OCI-LY7 (cell line): ENCODE measurements around the gene CILP2. TPM values are rescaled to one million over a fixed set of nuclear protein-coding genes. Genes with fewer than 3 reads are reported as not detected.

Experiments
- BruUV-seq: library from RNA; stranded (reverse); fragments of 400-500 nt; replicated peaks from 2 replicates; lab custom pipeline; 2021; lab: Mats Ljungman, UMichigan
- CTCF ChIA-PET: fragments of 300-600 bp; sonication (Branson Sonifier 250); formaldehyde crosslinking; loops from one replicate; lab custom pipeline; 2022; ENCODE audit warnings: antibody characterized with exemption; ENCODE audit not compliant: unreplicated experiment; lab: Charles Lee
- POLR2A ChIA-PET: fragments of 300-600 bp; sonication (Branson Sonifier 250); formaldehyde crosslinking; loops from one replicate; lab custom pipeline; 2022; ENCODE audit warnings: antibody characterized with exemption; lab: Charles Lee
- DNase-seq: peaks from one replicate; pipeline ENCODE4 v3.0.0-alpha.2; 2015; ENCODE audit warnings: low spot score
- H2AFZ ChIP-seq: fragments of 200-600 bp; sonication (generic), shearing (Covaris generic); 2 replicates; pipeline ENCODE4 v1.6.1; 2014; ENCODE audit warnings: mild to moderate bottlenecking, antibody characterized with exemption, low read length, moderate library complexity
- H3K27ac ChIP-seq: fragments of 200-600 bp; sonication (generic); 2 replicates; pipeline ENCODE4 v1.5.1; 2014; ENCODE audit warnings: mixed run types, low read depth, mild to moderate bottlenecking, moderate library complexity, low read length, inconsistent platforms; ENCODE audit not compliant: poor library complexity, severe bottlenecking
- H3K36me3 ChIP-seq: fragments of 200-600 bp; sonication (generic); 2 replicates; pipeline ENCODE4 v1.6.1; 2014; ENCODE audit warnings: mild to moderate bottlenecking, antibody characterized with exemption, low read length, moderate library complexity, mixed read lengths; ENCODE audit not compliant: insufficient read depth
- H3K4me1 ChIP-seq: fragments of 200-600 bp; sonication (generic); 2 replicates; pipeline ENCODE4 v1.5.1; 2014; ENCODE audit warnings: mild to moderate bottlenecking, low read length; ENCODE audit not compliant: insufficient read depth, poor library complexity, severe bottlenecking
- H3K4me2 ChIP-seq: fragments of 200-600 bp; sonication (generic); 2 replicates; pipeline ENCODE4 v1.6.1; 2014; ENCODE audit warnings: mild to moderate bottlenecking, low read length
- H3K4me3 ChIP-seq: fragments of 200-600 bp; sonication (generic); 2 replicates; pipeline ENCODE4 v1.5.1; 2014; ENCODE audit warnings: mild to moderate bottlenecking, low read depth, low read length; ENCODE audit not compliant: poor library complexity, severe bottlenecking
- H3K79me2 ChIP-seq: fragments of 200-600 bp; sonication (generic); 2 replicates; pipeline ENCODE4 v1.6.1; 2016; ENCODE audit warnings: low read depth, mild to moderate bottlenecking, low read length, moderate library complexity, mixed read lengths; ENCODE audit not compliant: insufficient read depth
- H3K9me2 ChIP-seq: fragments of 200-600 bp; sonication (generic); 2 replicates; pipeline ENCODE4 v1.6.1; 2016; ENCODE audit warnings: mild to moderate bottlenecking, low read length, mixed read lengths; ENCODE audit not compliant: insufficient read depth
- H3K9me3 ChIP-seq: fragments of 200-600 bp; sonication (generic); 2 replicates; pipeline ENCODE4 v1.6.1; 2014; ENCODE audit warnings: mild to moderate bottlenecking, mixed run types, low read length, mixed read lengths
- H4K20me1 ChIP-seq: fragments of 200-600 bp; sonication (generic); 2 replicates; pipeline ENCODE4 v1.6.1; 2014; ENCODE audit warnings: mild to moderate bottlenecking, antibody characterized with exemption, low read length, moderate library complexity, mixed read lengths; ENCODE audit not compliant: insufficient read depth
- EZH2phosphoT487 ChIP-seq: fragments of 200-600 bp; sonication (generic); IDR thresholded peaks from 2 replicates; pipeline ENCODE4 v1.6.1; 2018; ENCODE audit warnings: low read depth, borderline replicate concordance, mild to moderate bottlenecking, mixed run types, antibody characterized with exemption, low read length, moderate library complexity, mixed read lengths
- intact Hi-C: fragments of 100-400 bp; cut with micrococcal nuclease; formaldehyde crosslinking; loops from one replicate; pipeline ENCODE4 v1.10.0; 2022; ENCODE audit not compliant: unreplicated experiment
- total RNA-seq, 2 experiments: library from RNA; depleted of rRNA in 1 of 2; stranded (reverse); fragments of >200 nt in 1 of 2; shearing (Covaris generic) in 1 of 2; gene quantifications; 2 replicates each; pipeline ENCODE4 v1.2.3, GENCODE V29; 2014 to 2022
- TF ChIP-seq, protein P1 (sequence below): fragments of 200-600 bp; sonication (generic); conservative IDR thresholded peaks from 2 replicates; pipeline ENCODE4 v1.5.1; 2014; ENCODE audit warnings: mild to moderate bottlenecking, antibody characterized with exemption, low read length, moderate library complexity, mixed read lengths

CILP2 gene
- total RNA-seq, 2 experiments from 2014 or later = 0.19 to 0.51 TPM

DNA sequence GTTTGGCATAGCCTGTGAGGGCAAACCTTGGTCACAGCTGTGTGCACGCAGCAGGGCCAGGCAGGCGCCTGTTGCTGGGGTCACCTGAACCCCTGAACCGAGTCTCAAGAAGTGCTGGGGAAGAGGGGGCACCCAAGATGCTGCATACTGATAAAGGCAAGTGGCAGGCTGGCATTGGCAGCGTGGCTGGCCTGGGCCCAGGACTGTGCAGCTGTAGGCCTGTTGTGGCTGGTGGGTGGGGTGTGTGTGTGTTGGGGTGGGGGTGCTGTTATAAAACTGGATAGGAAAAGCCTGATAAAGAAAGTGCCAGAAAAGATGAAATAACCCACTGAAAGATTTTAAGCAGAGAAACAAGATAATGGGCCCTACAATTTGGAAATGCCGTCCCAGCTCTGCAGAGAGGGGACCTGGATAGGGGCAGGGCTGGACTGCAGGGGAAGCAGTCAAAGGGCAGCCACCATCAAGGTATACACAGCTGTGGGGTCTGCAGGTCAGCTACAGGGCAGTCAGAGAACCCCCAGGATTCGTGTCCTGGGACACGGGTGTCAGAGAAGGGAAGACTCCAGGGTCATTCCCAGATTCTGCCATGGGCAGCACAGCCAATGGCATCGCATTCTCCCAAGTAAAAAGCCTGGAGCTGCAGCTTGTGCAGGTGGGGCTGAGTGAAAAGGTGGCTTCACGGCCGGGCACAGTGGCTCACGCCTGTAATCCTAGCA, 33.2 kb downstream of the CILP2 start:
- H3K9me2 ChIP-seq = no peaks in the 10 kb centered on the region
- no peaks in the 10 kb centered on the region for H3K79me2 ChIP-seq
- H2AFZ ChIP-seq = no peak overlapping the region
- TF ChIP-seq EZH2phosphoT487 = no peak
- TF ChIP-seq, protein P1, sequence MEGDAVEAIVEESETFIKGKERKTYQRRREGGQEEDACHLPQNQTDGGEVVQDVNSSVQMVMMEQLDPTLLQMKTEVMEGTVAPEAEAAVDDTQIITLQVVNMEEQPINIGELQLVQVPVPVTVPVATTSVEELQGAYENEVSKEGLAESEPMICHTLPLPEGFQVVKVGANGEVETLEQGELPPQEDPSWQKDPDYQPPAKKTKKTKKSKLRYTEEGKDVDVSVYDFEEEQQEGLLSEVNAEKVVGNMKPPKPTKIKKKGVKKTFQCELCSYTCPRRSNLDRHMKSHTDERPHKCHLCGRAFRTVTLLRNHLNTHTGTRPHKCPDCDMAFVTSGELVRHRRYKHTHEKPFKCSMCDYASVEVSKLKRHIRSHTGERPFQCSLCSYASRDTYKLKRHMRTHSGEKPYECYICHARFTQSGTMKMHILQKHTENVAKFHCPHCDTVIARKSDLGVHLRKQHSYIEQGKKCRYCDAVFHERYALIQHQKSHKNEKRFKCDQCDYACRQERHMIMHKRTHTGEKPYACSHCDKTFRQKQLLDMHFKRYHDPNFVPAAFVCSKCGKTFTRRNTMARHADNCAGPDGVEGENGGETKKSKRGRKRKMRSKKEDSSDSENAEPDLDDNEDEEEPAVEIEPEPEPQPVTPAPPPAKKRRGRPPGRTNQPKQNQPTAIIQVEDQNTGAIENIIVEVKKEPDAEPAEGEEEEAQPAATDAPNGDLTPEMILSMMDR = no peak
- no peak overlapping the region for H3K27ac ChIP-seq
- H3K36me3 ChIP-seq = no peaks in the 10 kb centered on the region
- no peak overlapping the region for H3K4me3 ChIP-seq
- H3K9me3 ChIP-seq = no peaks in the 10 kb centered on the region
- H4K20me1 ChIP-seq = no peaks in the 10 kb centered on the region
- H3K4me1 ChIP-seq = no peaks in the 10 kb centered on the region
- BruUV-seq = no TSS peak
- no peak for DNase-seq
- CTCF ChIA-PET = no interaction called here
- intact Hi-C loops = no loop called here
- H3K4me2 ChIP-seq = no peak overlapping the region
- POLR2A ChIA-PET = no interaction called here

DNA sequence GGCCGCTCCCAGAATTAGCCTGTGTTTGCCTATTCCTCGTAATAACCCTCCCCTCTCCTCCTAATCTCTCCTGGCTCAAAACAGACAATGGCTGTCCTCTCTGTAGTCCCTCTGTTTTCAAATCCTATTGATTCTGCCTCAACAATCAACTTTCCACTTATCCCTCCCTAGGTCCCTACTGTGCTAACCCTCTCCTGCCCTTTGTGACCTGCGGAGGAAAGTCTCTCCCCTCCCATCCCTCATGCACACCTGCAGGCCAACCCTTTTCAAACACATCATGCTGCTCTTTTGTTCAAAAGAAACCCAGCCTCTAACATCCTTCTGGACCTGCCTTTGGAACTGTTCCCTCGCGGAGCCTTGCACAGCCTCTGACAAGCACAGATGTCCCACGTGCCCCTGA, 37.3 kb downstream of the CILP2 start:
- H3K27ac ChIP-seq = no peak overlapping the region
- no TSS peak for BruUV-seq
- H3K36me3 ChIP-seq = no peaks in the 10 kb centered on the region
- DNase-seq = no peak
- no peak for TF ChIP-seq EZH2phosphoT487
- TF ChIP-seq, protein P1 = no peak
- no peak overlapping the region for H3K4me2 ChIP-seq
- ChIA-PET POLR2A (no interaction called here), CTCF (no interaction called here)
- no peaks in the 10 kb centered on the region for H3K9me3 ChIP-seq
- no peaks in the 10 kb centered on the region for H4K20me1 ChIP-seq
- H3K9me2 ChIP-seq = no peaks in the 10 kb centered on the region
- intact Hi-C loops = no loop called here
- H3K4me3 ChIP-seq = no peak overlapping the region
- H3K79me2 ChIP-seq = no peaks in the 10 kb centered on the region
- H2AFZ ChIP-seq = no peak overlapping the region
- no peaks in the 10 kb centered on the region for H3K4me1 ChIP-seq

DNA sequence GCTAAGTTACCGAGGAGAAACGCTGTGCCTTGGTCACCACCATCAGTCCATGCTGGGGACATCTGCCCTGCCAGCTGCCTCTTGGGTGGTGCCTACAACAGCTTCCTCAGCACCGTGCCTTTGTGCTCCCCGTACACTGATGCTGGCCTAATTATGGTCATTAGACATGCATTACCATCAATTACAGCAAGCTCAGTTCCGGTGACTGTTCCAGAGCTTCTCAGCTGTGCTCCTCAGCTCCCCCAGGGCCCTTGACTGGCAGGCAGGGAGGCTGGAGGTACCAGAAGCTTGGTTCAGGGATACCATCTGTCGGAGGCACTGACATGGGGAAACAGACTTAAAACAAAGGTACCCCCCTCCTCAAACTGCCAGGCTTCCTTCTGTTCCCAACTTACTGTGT, 40.2 kb downstream of the CILP2 start:
- Histone ChIP-seq H3K79me2 (no peaks in the 10 kb centered on the region), H2AFZ (no peak overlapping the region), H3K9me2 (no peaks in the 10 kb centered on the region), H3K27ac (no peak overlapping the region), H3K9me3 (no peaks in the 10 kb centered on the region), H3K4me2 (no peak overlapping the region), H3K36me3 (no peaks in the 10 kb centered on the region), H4K20me1 (no peaks in the 10 kb centered on the region), H3K4me3 (no peak overlapping the region), H3K4me1 (no peaks in the 10 kb centered on the region)
- ChIA-PET POLR2A (no interaction called here), CTCF (no interaction called here)
- TF ChIP-seq EZH2phosphoT487 = no peak
- TF ChIP-seq, protein P1 = no peak
- intact Hi-C loops = no loop called here
- DNase-seq = no peak
- no TSS peak for BruUV-seq
